GM12874 (cell line): Measurements from ENCODE around the gene TPMT.

Source experiments
- TF ChIP-seq, protein P1 (sequence below): IDR thresholded peaks from 2 replicates; pipeline ENCODE4 v1.5.1; 2011; ENCODE audit warnings: low read depth, mild to moderate bottlenecking, control low read depth, low read length, moderate library complexity; ENCODE audit not compliant: insufficient read depth

TPMT gene

DNA sequence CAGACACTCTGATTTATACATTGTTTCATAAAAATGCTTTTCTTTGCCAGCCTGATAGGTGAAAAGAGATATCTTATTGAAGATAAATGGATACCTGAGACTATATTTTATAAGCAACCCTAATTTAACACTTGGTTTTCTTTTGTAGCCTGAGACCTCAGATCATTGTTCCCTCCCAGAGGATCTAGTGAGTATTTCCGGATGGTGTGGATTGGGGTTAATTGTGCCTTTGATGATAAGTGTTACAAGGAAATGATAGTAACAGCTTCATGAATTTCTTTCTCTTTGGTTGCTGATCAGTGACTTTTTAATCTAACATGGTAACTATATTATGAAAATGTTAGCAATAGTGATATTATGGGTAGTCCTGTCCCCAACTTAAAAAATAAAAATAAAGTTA, 30.7 kb upstream of the TPMT start:
- TF ChIP-seq, protein P1, sequence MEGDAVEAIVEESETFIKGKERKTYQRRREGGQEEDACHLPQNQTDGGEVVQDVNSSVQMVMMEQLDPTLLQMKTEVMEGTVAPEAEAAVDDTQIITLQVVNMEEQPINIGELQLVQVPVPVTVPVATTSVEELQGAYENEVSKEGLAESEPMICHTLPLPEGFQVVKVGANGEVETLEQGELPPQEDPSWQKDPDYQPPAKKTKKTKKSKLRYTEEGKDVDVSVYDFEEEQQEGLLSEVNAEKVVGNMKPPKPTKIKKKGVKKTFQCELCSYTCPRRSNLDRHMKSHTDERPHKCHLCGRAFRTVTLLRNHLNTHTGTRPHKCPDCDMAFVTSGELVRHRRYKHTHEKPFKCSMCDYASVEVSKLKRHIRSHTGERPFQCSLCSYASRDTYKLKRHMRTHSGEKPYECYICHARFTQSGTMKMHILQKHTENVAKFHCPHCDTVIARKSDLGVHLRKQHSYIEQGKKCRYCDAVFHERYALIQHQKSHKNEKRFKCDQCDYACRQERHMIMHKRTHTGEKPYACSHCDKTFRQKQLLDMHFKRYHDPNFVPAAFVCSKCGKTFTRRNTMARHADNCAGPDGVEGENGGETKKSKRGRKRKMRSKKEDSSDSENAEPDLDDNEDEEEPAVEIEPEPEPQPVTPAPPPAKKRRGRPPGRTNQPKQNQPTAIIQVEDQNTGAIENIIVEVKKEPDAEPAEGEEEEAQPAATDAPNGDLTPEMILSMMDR = no peak

DNA sequence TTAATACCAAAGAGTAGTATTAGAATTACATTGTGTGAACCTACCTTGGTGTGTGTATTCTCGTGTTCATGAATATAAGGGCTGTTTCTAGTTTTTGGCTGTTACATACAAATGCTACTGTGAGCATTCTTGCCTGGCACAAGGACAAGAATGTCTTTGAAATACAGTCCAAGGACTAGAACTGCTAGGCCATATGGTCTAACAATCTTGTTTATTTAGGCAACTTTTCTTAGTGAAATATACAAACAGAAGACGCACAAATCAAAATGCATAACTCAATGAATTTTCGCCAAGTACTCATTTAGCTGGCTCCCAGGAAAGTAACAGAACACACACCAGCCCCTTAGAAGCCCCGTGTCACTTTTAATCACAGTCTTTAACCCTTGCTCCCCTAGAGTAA, 28.9 kb upstream of the TPMT start:
- TF ChIP-seq, protein P1 = no peak

DNA sequence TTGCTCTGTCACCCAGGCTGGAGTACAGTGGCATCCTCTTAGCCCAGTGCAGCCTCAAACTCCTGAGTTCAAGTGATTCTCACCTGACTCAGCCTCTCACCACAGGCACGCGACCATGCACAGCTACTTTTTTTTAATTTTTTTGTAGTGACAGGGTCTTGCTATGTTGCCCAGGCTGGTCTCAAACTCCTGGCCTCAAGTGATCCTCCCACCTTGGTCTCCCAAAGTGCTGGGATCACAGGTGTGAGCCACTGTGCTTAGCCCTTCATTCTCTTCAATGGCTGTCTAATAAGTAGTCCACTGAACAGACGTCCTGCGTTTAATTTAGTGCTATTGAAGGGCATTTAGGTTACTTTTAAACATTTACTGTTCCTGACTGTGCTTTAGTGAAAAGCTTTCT, 27.7 kb upstream of the TPMT start:
- TF ChIP-seq, protein P1 = no peak

DNA sequence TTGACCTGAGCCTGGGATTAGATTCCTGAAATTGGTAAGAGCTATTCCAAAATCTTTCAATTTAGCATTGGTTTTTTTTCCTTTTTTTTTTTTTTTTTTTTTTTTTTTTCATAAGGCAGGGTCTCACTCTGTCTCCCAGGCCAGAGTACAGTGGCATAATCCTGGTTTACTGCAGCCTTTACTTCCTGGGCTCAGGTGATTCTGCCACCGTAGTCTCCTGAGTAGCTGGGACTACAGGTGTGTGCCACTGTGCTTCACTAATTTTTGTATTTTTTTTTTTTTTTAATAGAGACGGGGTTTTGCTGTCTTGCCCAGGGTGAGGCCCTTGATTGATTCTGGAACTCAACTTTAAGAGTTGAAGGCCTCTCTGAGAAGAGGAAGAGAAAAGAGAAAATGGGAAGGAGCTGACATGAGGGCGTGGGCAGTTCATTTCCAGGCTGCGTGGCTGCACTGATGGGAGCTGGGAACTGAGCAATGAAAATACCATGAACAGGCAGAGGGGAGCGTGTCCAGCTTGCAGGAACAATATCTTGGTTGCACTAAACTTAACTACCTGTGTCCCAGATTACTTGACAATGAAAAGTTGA, 25.0 kb upstream of the TPMT start:
- TF ChIP-seq, protein P1 = no peak

DNA sequence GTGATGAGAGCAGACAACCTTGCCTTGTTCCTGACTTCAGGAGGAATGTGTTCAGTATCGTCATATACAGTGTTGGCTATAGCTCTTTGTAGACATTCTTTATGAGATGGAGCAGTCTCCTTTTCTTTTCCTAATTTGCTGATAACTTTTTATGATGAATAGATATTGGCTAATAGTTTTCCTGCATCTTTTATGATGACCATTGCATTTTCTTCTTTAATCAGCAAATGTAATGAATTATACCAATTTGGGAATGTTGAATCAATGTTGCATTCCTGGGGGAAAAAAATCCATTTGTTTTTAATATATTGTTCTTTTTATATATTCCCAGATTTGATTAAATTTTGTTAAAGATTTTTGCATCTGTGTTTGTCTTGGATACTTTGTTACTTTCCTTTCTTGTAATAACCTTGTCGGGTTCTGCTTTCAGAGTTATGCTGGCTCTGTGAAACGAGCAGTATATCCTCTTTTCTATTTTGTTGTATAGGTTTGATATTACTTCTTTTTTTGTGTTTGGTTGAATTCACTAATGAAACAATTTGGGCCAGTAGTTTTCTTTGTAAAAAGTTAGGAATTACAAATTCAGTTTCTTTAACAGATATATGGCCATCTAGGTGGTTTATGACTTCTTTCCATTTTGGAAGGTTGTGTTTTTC, 24.2 kb upstream of the TPMT start:
- TF ChIP-seq, protein P1 = no peak

DNA sequence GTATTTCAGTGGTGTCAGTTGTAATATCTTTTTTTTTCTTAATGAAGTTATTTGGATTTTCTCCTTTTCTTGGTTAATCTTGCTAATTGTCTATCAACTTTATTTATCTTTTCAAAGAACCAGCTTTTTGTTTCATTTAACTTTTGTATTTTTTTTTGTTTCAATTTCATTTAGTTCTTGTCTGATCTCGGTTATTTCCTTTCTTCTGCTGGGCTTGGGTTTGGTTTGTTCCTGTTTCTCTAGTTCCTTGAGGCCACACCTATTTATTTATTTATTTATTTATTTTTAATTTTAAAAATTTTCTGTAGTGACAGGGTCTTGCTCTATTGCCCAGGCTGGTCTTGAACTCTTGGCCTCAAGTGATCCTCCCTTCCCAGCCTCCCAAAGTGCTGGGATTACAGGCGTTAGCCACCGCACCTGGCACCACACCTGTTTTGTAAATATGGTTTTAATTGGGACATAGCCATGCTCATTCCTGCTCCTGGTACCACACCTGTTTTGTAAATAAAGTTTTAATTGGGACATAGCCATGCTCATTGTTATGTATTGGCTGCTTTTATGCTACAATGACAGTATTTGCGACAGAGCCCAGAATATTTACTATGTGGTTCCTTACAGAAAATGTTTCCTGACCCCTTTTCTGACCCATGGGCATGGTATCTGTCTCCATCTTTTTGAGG, 22.5 kb upstream of the TPMT start:
- TF ChIP-seq, protein P1 = no peak

DNA sequence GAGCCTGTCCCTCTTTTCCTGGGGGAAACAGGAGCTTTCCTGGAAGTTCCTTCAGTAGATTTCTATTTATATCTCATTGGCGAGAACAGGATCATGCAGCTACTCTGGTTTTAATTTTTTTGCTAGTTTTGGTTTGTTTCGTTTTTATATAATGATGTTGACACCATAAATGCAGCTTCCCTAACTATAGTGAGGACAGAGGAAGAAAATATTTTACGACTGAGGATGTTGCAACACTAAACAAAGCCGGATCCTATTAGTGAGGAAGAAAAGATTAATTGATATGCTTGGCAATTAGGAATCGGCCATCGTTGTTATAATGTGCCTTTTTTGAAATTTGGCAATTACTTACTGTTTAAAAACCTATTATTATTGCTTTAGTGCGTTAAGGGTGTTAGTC, 17.0 kb upstream of the TPMT start:
- TF ChIP-seq, protein P1 = no peak
